CD4-positive, alpha-beta T cell treated with Interleukin-21 for 1 hour (primary cell): ENCODE results near the gene SPAG16.

Experiments
- DNase-seq: peaks from one replicate; pipeline ENCODE4 v3.0.0-alpha.2; 2020

Gene SPAG16

GRCh38 chr2:213411582-213412289 lies 127.5 kb downstream of the SPAG16 start:
- DNase-seq: no peak

GRCh38 chr2:213415093-213415492 lies 130.8 kb downstream of the SPAG16 start:
- no peak for DNase-seq

- no peak for DNase-seq
Observed at GRCh38 chr2:213416832-213417231, 132.6 kb downstream of the SPAG16 start.

GRCh38 chr2:213419980-213420379 lies 135.7 kb downstream of the SPAG16 start:
- DNase-seq: no peak

- no peak for DNase-seq
Observed at GRCh38 chr2:213420828-213421385, 136.6 kb downstream of the SPAG16 start.

GRCh38 chr2:213422211-213422610 lies 137.9 kb downstream of the SPAG16 start:
- no peak for DNase-seq

GRCh38 chr2:213425618-213426017 lies 141.4 kb downstream of the SPAG16 start:
- DNase-seq: no peak

- DNase-seq: no peak
Observed at GRCh38 chr2:213429516-213429915, 145.3 kb downstream of the SPAG16 start.

GRCh38 chr2:213443921-213444320 lies 159.7 kb downstream of the SPAG16 start:
- DNase-seq: no peak

GRCh38 chr2:213451542-213452239 lies 167.4 kb downstream of the SPAG16 start:
- DNase-seq: no peak

- no peak for DNase-seq
Observed at GRCh38 chr2:213455316-213456008, 171.2 kb downstream of the SPAG16 start.

- DNase-seq: no peak
Observed at GRCh38 chr2:213475433-213475832, 191.2 kb downstream of the SPAG16 start.

GRCh38 chr2:213476641-213477040 lies 192.4 kb downstream of the SPAG16 start:
- DNase-seq: no peak

- DNase-seq: no peak
Observed at GRCh38 chr2:213490087-213490486, 205.8 kb downstream of the SPAG16 start.

GRCh38 chr2:213491376-213491775 lies 207.1 kb downstream of the SPAG16 start:
- DNase-seq: no peak

- DNase-seq: no peak
Observed at GRCh38 chr2:213496226-213496625, 212.0 kb downstream of the SPAG16 start.

- DNase-seq: no peak
Observed at GRCh38 chr2:213500881-213501280, 216.6 kb downstream of the SPAG16 start.

- DNase-seq: no peak
Observed at GRCh38 chr2:213524164-213524563, 239.9 kb downstream of the SPAG16 start.

- DNase-seq: no peak
Observed at GRCh38 chr2:213537579-213537978, 253.3 kb downstream of the SPAG16 start.

GRCh38 chr2:213544940-213545339 lies 260.7 kb downstream of the SPAG16 start:
- DNase-seq: no peak

GRCh38 chr2:213545481-213545880 lies 261.2 kb downstream of the SPAG16 start:
- no peak for DNase-seq

- no peak for DNase-seq
Observed at GRCh38 chr2:213545964-213546475, 261.8 kb downstream of the SPAG16 start.

- no peak for DNase-seq
Observed at GRCh38 chr2:213551526-213551925, 267.3 kb downstream of the SPAG16 start.
